GM19467 (cell line): ENCODE measurements around the gene SLC27A3.

ENCODE experiments used
- ATAC-seq: cut with Tn5 transposase; IDR thresholded peaks from one replicate; pipeline ENCODE4 v1.9.1; 2021; ENCODE audit warnings: mild to moderate bottlenecking, moderate library complexity; ENCODE audit not compliant: unreplicated experiment

The SLC27A3 gene

GRCh38 chr1:153796786-153797659 lies 21.8 kb downstream of the SLC27A3 start:
- no peak for ATAC-seq

- ATAC-seq: no peak
These were observed 23.2 kb downstream of the SLC27A3 start for GRCh38 chr1:153798468-153798780.

- no peak for ATAC-seq
These were observed 23.8 kb downstream of the SLC27A3 start for GRCh38 chr1:153799016-153799415.

- ATAC-seq: no peak
These were observed 24.6 kb downstream of the SLC27A3 start for GRCh38 chr1:153799566-153800465.

- no peak for ATAC-seq
These were observed 25.3 kb downstream of the SLC27A3 start for GRCh38 chr1:153800516-153800915.

- ATAC-seq: no peak
These were observed 25.9 kb downstream of the SLC27A3 start for GRCh38 chr1:153801028-153801625.

- no peak for ATAC-seq
These were observed 26.8 kb downstream of the SLC27A3 start for GRCh38 chr1:153801786-153802697.

GRCh38 chr1:153803470-153804056 lies 28.4 kb downstream of the SLC27A3 start:
- ATAC-seq: no peak

GRCh38 chr1:153804112-153804511 lies 28.9 kb downstream of the SLC27A3 start:
- ATAC-seq: no peak

- peak; percentile 90 for ATAC-seq
These were observed 30.0 kb downstream of the SLC27A3 start for GRCh38 chr1:153805042-153805745.

GRCh38 chr1:153805886-153806719 lies 30.9 kb downstream of the SLC27A3 start:
- no peak for ATAC-seq

GRCh38 chr1:153816283-153816889 lies 41.2 kb downstream of the SLC27A3 start:
- no peak for ATAC-seq

GRCh38 chr1:153818876-153819275 lies 43.7 kb downstream of the SLC27A3 start:
- ATAC-seq: no peak

- no peak for ATAC-seq
These were observed 52.2 kb downstream of the SLC27A3 start for GRCh38 chr1:153827168-153827964.
